HEK293 (cell line): ENCODE data around the gene INO80.
A peak's percentile ranks its signal among the peaks of the same experiment; 100 is the strongest.

Experiments
- CTCF ChIA-PET: fragments of 350-600 bp; formaldehyde crosslinking; extraction: SDS; loops from one replicate; lab custom pipeline; 2021; ENCODE audit warnings: antibody characterized with exemption; lab: Yijun Ruan, JAX
- POLR2A ChIA-PET: fragments of 300-600 bp; formaldehyde crosslinking; extraction: SDS; loops from one replicate; lab custom pipeline; 2020; ENCODE audit warnings: antibody characterized with exemption, inconsistent platforms; lab: Yijun Ruan, JAX
- H3K27ac ChIP-seq: fragments of 200-500 bp; sonication (Bioruptor generic); 2 replicates; pipeline ENCODE4 v1.5.1; 2014; ENCODE audit warnings: low read depth, low read length, control low read depth, inconsistent platforms; ENCODE audit errors: extremely low read depth
- H3K36me3 ChIP-seq, 2 experiments: fragments of 200-500 bp in 1 of 2; sonication (Bioruptor generic) in 1 of 2; 1 replicate in 1 of 2; 2 replicates in 1 of 2; pipeline ENCODE4 v1.5.1; 2014 to 2017; ENCODE audit warnings: inconsistent platforms in 2 of 2, low read length in 2 of 2; ENCODE audit not compliant: control insufficient read depth in 2 of 2, insufficient read depth in 1 of 2
- H3K4me1 ChIP-seq: fragments of 200-500 bp; sonication (Bioruptor generic); 2 replicates; pipeline ENCODE4 v1.5.1; 2014; ENCODE audit warnings: mild to moderate bottlenecking, low read length, inconsistent platforms; ENCODE audit not compliant: control insufficient read depth, insufficient read depth
- H3K4me3 ChIP-seq: 2 replicates; pipeline ENCODE4 v1.5.1; 2011; ENCODE audit warnings: low read depth, mild to moderate bottlenecking, control low read depth, low read length, moderate library complexity
- H3K9me3 ChIP-seq: fragments of 200-500 bp; sonication (Bioruptor generic); 2 replicates; pipeline ENCODE4 v1.5.1; 2014; ENCODE audit warnings: low read depth, low read length, inconsistent platforms; ENCODE audit not compliant: control insufficient read depth, insufficient read depth
- CTCF ChIP-seq: fragments of 450-650 bp; formaldehyde crosslinking; IDR thresholded peaks from 2 replicates; pipeline ENCODE4 v1.5.1; 2016; ENCODE audit warnings: missing biosample characterization, missing genetic modification characterization
- GLIS2 ChIP-seq: fragments of 450-650 bp; formaldehyde crosslinking; IDR thresholded peaks from 2 replicates; pipeline ENCODE4 v1.5.1; 2016; ENCODE audit warnings: missing biosample characterization, missing genetic modification characterization
- KLF1 ChIP-seq: fragments of 450-650 bp; formaldehyde crosslinking; IDR thresholded peaks from 2 replicates; pipeline ENCODE4 v1.5.1; 2016; ENCODE audit warnings: missing biosample characterization, missing genetic modification characterization
- PATZ1 ChIP-seq: fragments of 450-650 bp; formaldehyde crosslinking; IDR thresholded peaks from 2 replicates; pipeline ENCODE4 v1.5.1; 2016; ENCODE audit warnings: missing biosample characterization, missing genetic modification characterization
- PRDM10 ChIP-seq: fragments of 450-650 bp; formaldehyde crosslinking; IDR thresholded peaks from 2 replicates; pipeline ENCODE4 v1.5.1; 2016; ENCODE audit warnings: missing biosample characterization, missing genetic modification characterization
- SP2 ChIP-seq: fragments of 450-650 bp; formaldehyde crosslinking; IDR thresholded peaks from 2 replicates; pipeline ENCODE4 v1.5.1; 2016; ENCODE audit warnings: missing biosample characterization, missing genetic modification characterization
- WT1 ChIP-seq: fragments of 450-650 bp; formaldehyde crosslinking; IDR thresholded peaks from 2 replicates; pipeline ENCODE4 v1.5.1; 2016; ENCODE audit warnings: missing biosample characterization, missing genetic modification characterization
- ZBTB11 ChIP-seq: fragments of 450-650 bp; formaldehyde crosslinking; conservative IDR thresholded peaks from 2 replicates; pipeline ENCODE4 v1.5.1; 2016; ENCODE audit warnings: low read depth, missing biosample characterization, missing genetic modification characterization
- ZBTB20 ChIP-seq: fragments of 450-650 bp; formaldehyde crosslinking; IDR thresholded peaks from 2 replicates; pipeline ENCODE4 v1.5.1; 2016; ENCODE audit warnings: missing biosample characterization, missing genetic modification characterization
- ZBTB26 ChIP-seq: fragments of 450-650 bp; formaldehyde crosslinking; optimal IDR thresholded peaks from 2 replicates; pipeline ENCODE3; 2016; ENCODE audit warnings: missing biosample characterization, mild to moderate bottlenecking, missing genetic modification characterization
- ZBTB48 ChIP-seq: fragments of 450-650 bp; formaldehyde crosslinking; IDR thresholded peaks from 2 replicates; pipeline ENCODE4 v1.5.1; 2016; ENCODE audit warnings: missing biosample characterization, missing genetic modification characterization
- ZBTB8A ChIP-seq: fragments of 450-650 bp; formaldehyde crosslinking; IDR thresholded peaks from 2 replicates; pipeline ENCODE4 v1.5.1; 2016; ENCODE audit warnings: missing biosample characterization, missing genetic modification characterization
- ZNF155 ChIP-seq: fragments of 450-650 bp; formaldehyde crosslinking; IDR thresholded peaks from 2 replicates; pipeline ENCODE4 v1.5.1; 2016; ENCODE audit warnings: missing biosample characterization, missing genetic modification characterization
- ZNF398 ChIP-seq: fragments of 450-650 bp; formaldehyde crosslinking; IDR thresholded peaks from 2 replicates; pipeline ENCODE4 v1.5.1; 2017; ENCODE audit warnings: missing biosample characterization, missing genetic modification characterization
- ZNF571 ChIP-seq: fragments of 450-650 bp; formaldehyde crosslinking; IDR thresholded peaks from 2 replicates; pipeline ENCODE4 v1.5.0; 2017; ENCODE audit warnings: missing biosample characterization, missing genetic modification characterization
- ZXDB ChIP-seq: fragments of 450-650 bp; formaldehyde crosslinking; IDR thresholded peaks from 2 replicates; pipeline ENCODE4 v1.5.1; 2016; ENCODE audit warnings: missing biosample characterization, missing genetic modification characterization
- TF ChIP-seq, protein P1 (sequence below): fragments of 450-650 bp; formaldehyde crosslinking; IDR thresholded peaks from 2 replicates; pipeline ENCODE4 v1.5.1; 2016; ENCODE audit warnings: missing biosample characterization, missing genetic modification characterization

INO80 gene

GRCh38 chr15:40942337-40942854 is 173.7 kb downstream of the INO80 start (continued):
- TF ChIP-seq ZNF155 (tag by site-specific recombination) (no peak), ZNF571 (tag by site-specific recombination) (no peak)
- TF ChIP-seq, protein P1, sequence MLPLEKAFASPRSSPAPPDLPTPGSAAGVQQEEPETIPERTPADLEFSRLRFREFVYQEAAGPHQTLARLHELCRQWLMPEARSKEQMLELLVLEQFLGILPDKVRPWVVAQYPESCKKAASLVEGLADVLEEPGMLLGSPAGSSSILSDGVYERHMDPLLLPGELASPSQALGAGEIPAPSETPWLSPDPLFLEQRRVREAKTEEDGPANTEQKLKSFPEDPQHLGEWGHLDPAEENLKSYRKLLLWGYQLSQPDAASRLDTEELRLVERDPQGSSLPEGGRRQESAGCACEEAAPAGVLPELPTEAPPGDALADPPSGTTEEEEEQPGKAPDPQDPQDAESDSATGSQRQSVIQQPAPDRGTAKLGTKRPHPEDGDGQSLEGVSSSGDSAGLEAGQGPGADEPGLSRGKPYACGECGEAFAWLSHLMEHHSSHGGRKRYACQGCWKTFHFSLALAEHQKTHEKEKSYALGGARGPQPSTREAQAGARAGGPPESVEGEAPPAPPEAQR (tag by site-specific recombination): no peak
- TF ChIP-seq, all 188 proteins: peak for 0

- H3K9me3 ChIP-seq: no peaks in the 10 kb centered on the region
- peak overlapping the region; percentile 41 for H3K4me3 ChIP-seq
- POLR2A ChIA-PET: interaction anchor here (0.6 to 5.3 kb wide), 7 partner anchors 12 to 94 kb away, joined by 3 to 64 read pairs (median 4); partner anchors contain the start of genes CHAC1 and DLL4
- peak overlapping the region; percentile 73; the same call in 1 of the 2 replicates for H3K27ac ChIP-seq
- no peaks in the 10 kb centered on the region for H3K36me3 ChIP-seq
- H3K4me1 ChIP-seq: peaks cover 4% of the 10 kb centered on the region; the same call in 1 of the 2 replicates
- CTCF ChIA-PET: interaction anchor here (0.5 to 3.5 kb wide), 39 partner anchors 8 to 782 kb away, joined by 3 to 29 read pairs (median 4); partner anchors contain the start of genes CHAC1 and DLL4
- TF ChIP-seq ZBTB8A: peak; percentile 70
- TF ChIP-seq WT1 (tag by site-specific recombination): no peak
- TF ChIP-seq PATZ1 (tag by site-specific recombination): peak; percentile 43; the same call in 1 of the 2 replicates
- peak; percentile 33; the same call in 1 of the 2 replicates for TF ChIP-seq ZXDB (tag by site-specific recombination)
- TF ChIP-seq ZBTB20 (tag by site-specific recombination): peak; percentile 29
- no peak for TF ChIP-seq KLF1 (tag by site-specific recombination)
- peak; percentile 70; the same call in 1 of the 2 replicates for TF ChIP-seq ZBTB48
- peak; percentile 72 for TF ChIP-seq GLIS2
- TF ChIP-seq PRDM10 (tag by site-specific recombination): peak; percentile 83
- peak; percentile 55; the same call in 1 of the 2 replicates for TF ChIP-seq ZNF398 (tag by site-specific recombination)
- TF ChIP-seq ZBTB26 (tag by site-specific recombination): peak; percentile 63
- peak; percentile 22; the same call in 1 of the 2 replicates for TF ChIP-seq CTCF
- TF ChIP-seq SP2: peak; percentile 54; the same call in 1 of the 2 replicates
- peak; percentile 41; the same call in 1 of the 2 replicates for TF ChIP-seq ZBTB11 (tag by site-specific recombination)
Measured at GRCh38 chr15:40941528-40942336, 174.3 kb downstream of the INO80 start.
